ENCODE measurements around the gene TOP3A.

- TF ChIP-seq, protein P1, sequence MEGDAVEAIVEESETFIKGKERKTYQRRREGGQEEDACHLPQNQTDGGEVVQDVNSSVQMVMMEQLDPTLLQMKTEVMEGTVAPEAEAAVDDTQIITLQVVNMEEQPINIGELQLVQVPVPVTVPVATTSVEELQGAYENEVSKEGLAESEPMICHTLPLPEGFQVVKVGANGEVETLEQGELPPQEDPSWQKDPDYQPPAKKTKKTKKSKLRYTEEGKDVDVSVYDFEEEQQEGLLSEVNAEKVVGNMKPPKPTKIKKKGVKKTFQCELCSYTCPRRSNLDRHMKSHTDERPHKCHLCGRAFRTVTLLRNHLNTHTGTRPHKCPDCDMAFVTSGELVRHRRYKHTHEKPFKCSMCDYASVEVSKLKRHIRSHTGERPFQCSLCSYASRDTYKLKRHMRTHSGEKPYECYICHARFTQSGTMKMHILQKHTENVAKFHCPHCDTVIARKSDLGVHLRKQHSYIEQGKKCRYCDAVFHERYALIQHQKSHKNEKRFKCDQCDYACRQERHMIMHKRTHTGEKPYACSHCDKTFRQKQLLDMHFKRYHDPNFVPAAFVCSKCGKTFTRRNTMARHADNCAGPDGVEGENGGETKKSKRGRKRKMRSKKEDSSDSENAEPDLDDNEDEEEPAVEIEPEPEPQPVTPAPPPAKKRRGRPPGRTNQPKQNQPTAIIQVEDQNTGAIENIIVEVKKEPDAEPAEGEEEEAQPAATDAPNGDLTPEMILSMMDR (IDR thresholded peaks at IDR 0.05), result no peak
- TF ChIP-seq POLR2A (IDR thresholded peaks at IDR 0.05), result peak in 1 of 2 donors; percentile 58
Observed at GRCh38 chr17:18363101-18364049, 48.6 kb upstream of the TOP3A start, which contains the start of gene SHMT1.
